HepG2 (cell line): ENCODE data around the gene CCDC50. TPM values are rescaled to one million over a fixed set of nuclear protein-coding genes. Genes with fewer than 3 reads are reported as not detected.

Experiments used
- ATAC-seq: fragments of 200-7000 bp; cut with Tn5 transposase; 3 replicates; pipeline ENCODE4 v1.9.1; 2020; ENCODE audit warnings: mild to moderate bottlenecking, moderate library complexity
- BruUV-seq: library from RNA; stranded (reverse); fragments of 400-500 nt; replicated peaks from 2 replicates; lab custom pipeline; 2021; lab: Mats Ljungman, UMichigan
- CTCF ChIA-PET: fragments of 300-600 bp; formaldehyde crosslinking; extraction: SDS; loops from one replicate; lab custom pipeline; 2021; ENCODE audit warnings: low total read pairs, inconsistent platforms, low intra/inter-chr PET ratio; lab: Yijun Ruan, JAX
- POLR2A ChIA-PET: fragments of 350-600 bp; sonication (Branson Sonifier 250); formaldehyde crosslinking; loops from one replicate; lab custom pipeline; 2020; ENCODE audit warnings: antibody characterized with exemption, inconsistent platforms; lab: Yijun Ruan, JAX
- DNase-seq: peaks from one replicate; pipeline ENCODE4 v3.0.0-alpha.2; 2015; ENCODE audit warnings: low spot score
- FAIRE-seq: peaks from 3 replicates; lab custom pipeline; 2011; peaks lifted over from hg19 to GRCh38; lab: Jason Lieb, UNC
- H2AFZ ChIP-seq: one replicate; pipeline ENCODE4 v1.6.1; 2011; ENCODE audit warnings: low read length, inconsistent platforms
- H3K27ac ChIP-seq: fragments of 300-600 bp; 3 replicates; pipeline ENCODE4 v1.8.0; 2011; ENCODE audit warnings: mixed run types, mild to moderate bottlenecking, mixed read lengths, low read length, inconsistent platforms; ENCODE audit not compliant: insufficient read depth; ENCODE audit errors: extremely low read length
- H3K27me3 ChIP-seq, 2 experiments: fragments of 200-600 bp in 1 of 2; 2 replicates in 1 of 2; 3 replicates in 1 of 2; pipeline versions ENCODE4 v1.6.0 to v1.8.0; 2011; ENCODE audit warnings: low read length in 2 of 2, mild to moderate bottlenecking in 2 of 2, moderate library complexity in 2 of 2, inconsistent platforms in 1 of 2; ENCODE audit not compliant: insufficient read depth in 2 of 2, control insufficient read depth in 1 of 2
- H3K36me3 ChIP-seq, 2 experiments: fragments of 200-600 bp in 1 of 2; replicated peaks in 1 of 2; 2 replicates in 1 of 2; 3 replicates in 1 of 2; pipeline versions ENCODE4 v1.5.1 to v1.8.0; 2011; ENCODE audit warnings: low read length in 2 of 2, inconsistent platforms in 1 of 2; ENCODE audit not compliant: insufficient read depth in 2 of 2, control insufficient read depth in 1 of 2
- H3K4me1 ChIP-seq: 2 replicates; pipeline ENCODE4 v1.5.1; 2012; ENCODE audit warnings: low read length, inconsistent platforms; ENCODE audit not compliant: insufficient read depth
- H3K4me2 ChIP-seq: 2 replicates; pipeline ENCODE4 v1.6.0; 2011; ENCODE audit warnings: low read depth, low read length, inconsistent platforms
- H3K4me3 ChIP-seq, 3 experiments: fragments of 200-600 bp in 1 of 3; sonication (generic), shearing (Covaris generic) in 1 of 3; replicated peaks in 1 of 3; 2 replicates each; pipeline ENCODE4 v1.5.1; 2011 to 2016; ENCODE audit warnings: low read length in 3 of 3, inconsistent platforms in 2 of 3, low read depth in 2 of 3, mild to moderate bottlenecking in 2 of 3, control low read depth in 1 of 3, mixed read lengths in 1 of 3; ENCODE audit not compliant: insufficient read depth in 1 of 3
- H3K79me2 ChIP-seq: one replicate; pipeline ENCODE4 v1.6.1; 2011; ENCODE audit warnings: low read length, inconsistent platforms; ENCODE audit not compliant: insufficient read depth
- H3K9ac ChIP-seq: 2 replicates; pipeline ENCODE4 v1.6.0; 2011; ENCODE audit warnings: mild to moderate bottlenecking, low read depth, low read length, inconsistent platforms; ENCODE audit not compliant: insufficient read depth
- H3K9me3 ChIP-seq: 2 replicates; pipeline ENCODE4 v1.5.1; 2012; ENCODE audit warnings: mild to moderate bottlenecking, low read length
- H4K20me1 ChIP-seq: 2 replicates; pipeline ENCODE4 v1.6.0; 2011; ENCODE audit warnings: inconsistent platforms, mild to moderate bottlenecking, low read length, moderate library complexity; ENCODE audit not compliant: insufficient read depth
- ATF1 ChIP-seq: IDR thresholded peaks from 2 replicates; pipeline ENCODE4 v1.6.1; 2016; ENCODE audit warnings: mild to moderate bottlenecking, control low read depth
- HDAC1 ChIP-seq: sonication (generic); formaldehyde crosslinking; IDR thresholded peaks from 2 replicates; pipeline ENCODE4 v1.5.1; 2020; ENCODE audit warnings: mild to moderate bottlenecking, missing genetic modification reagents
- HES4 ChIP-seq: sonication (generic); formaldehyde crosslinking; IDR thresholded peaks from 2 replicates; pipeline ENCODE4 v1.9.0; 2021; ENCODE audit warnings: mild to moderate bottlenecking, missing genetic modification reagents, borderline replicate concordance
- MAFF ChIP-seq: IDR thresholded peaks from 2 replicates; pipeline ENCODE4 v1.6.1; 2011; ENCODE audit warnings: low read depth, low read length, improper control_type of control experiment
- POGZ ChIP-seq: sonication (generic); formaldehyde crosslinking; IDR thresholded peaks from 2 replicates; pipeline ENCODE4 v1.4.0; 2020; ENCODE audit warnings: mild to moderate bottlenecking, missing genetic modification reagents
- SATB2 ChIP-seq: sonication (generic); formaldehyde crosslinking; IDR thresholded peaks from 2 replicates; pipeline ENCODE4 v1.5.0; 2020; ENCODE audit warnings: missing genetic modification reagents
- ZEB1 ChIP-seq: IDR thresholded peaks from 2 replicates; pipeline ENCODE4 v1.6.1; 2012; ENCODE audit warnings: mild to moderate bottlenecking, low read depth, inconsistent platforms; ENCODE audit not compliant: insufficient replicate concordance
- ZNF333 ChIP-seq: sonication (generic); formaldehyde crosslinking; IDR thresholded peaks from 2 replicates; pipeline ENCODE4 v1.4.0; 2020; ENCODE audit warnings: mild to moderate bottlenecking, missing genetic modification reagents, borderline replicate concordance
- ZNF572 ChIP-seq: sonication (generic); formaldehyde crosslinking; IDR thresholded peaks from 2 replicates; pipeline ENCODE4 v1.5.1; 2020; ENCODE audit warnings: mild to moderate bottlenecking, missing genetic modification reagents
- ZNF839 ChIP-seq: sonication (generic); formaldehyde crosslinking; IDR thresholded peaks from 2 replicates; pipeline ENCODE4 v1.4.0; 2020; ENCODE audit warnings: missing genetic modification reagents, mild to moderate bottlenecking, borderline replicate concordance
- ZNF841 ChIP-seq: sonication (generic); formaldehyde crosslinking; IDR thresholded peaks from 2 replicates; pipeline ENCODE4 v1.8.1; 2023; ENCODE audit warnings: missing genetic modification reagents, borderline replicate concordance
- WGBS: methylation state at CpG from one replicate; pipeline ENCODE4 v1.1.6; 2017; ENCODE audit warnings: low lambda C conversion rate; 5-methylcytosine and 5-hydroxymethylcytosine counted together
- in situ Hi-C: cut with HindIII; loops from 2 replicates; pipeline ENCODE4 v1.10.0; 2017; ENCODE audit warnings: low pct_unique_long_range_greater_than_20kb; ENCODE audit not compliant: extremely low pct_ligation_motif_present
- intact Hi-C: fragments of 100-400 bp; cut with micrococcal nuclease; formaldehyde crosslinking; loops from one replicate; pipeline ENCODE4 v1.10.0; 2022; ENCODE audit not compliant: unreplicated experiment
- polyA plus RNA-seq, 8 experiments: library from polyadenylated mRNA; depleted of rRNA in 3 of 8; stranded (reverse) in 7 of 8; unstranded in 1 of 8; fragments of >200 nt; fragmentation: Illumina TruSeq in 4 of 8; extraction: Trizol in 4 of 8; gene quantifications; 2 replicates each; pipeline versions ENCODE4 v1.2.1 to v1.2.3, GENCODE V29; 2011 to 2016; ENCODE audit warnings: low read depth in 4 of 8, missing spikeins in 1 of 8, mixed read lengths in 1 of 8; ENCODE audit not compliant: insufficient read depth in 1 of 8
- total RNA-seq, 5 experiments: library from RNA; depleted of rRNA; stranded (reverse); fragments of >200 nt; fragmentation: Illumina TruSeq; extraction: Trizol; gene quantifications; 2 replicates each; pipeline ENCODE4 v1.2.3, GENCODE V29; 2016; ENCODE audit warnings: low read depth in 1 of 5
- TF ChIP-seq, protein P1 (sequence below): sonication (generic); formaldehyde crosslinking; IDR thresholded peaks from 2 replicates; pipeline ENCODE4 v1.8.0; 2022; ENCODE audit warnings: mild to moderate bottlenecking, missing genetic modification reagents, moderate library complexity
- TF ChIP-seq, protein P2 (sequence below): sonication (generic); formaldehyde crosslinking; IDR thresholded peaks from 2 replicates; pipeline ENCODE4 v1.4.0; 2020; ENCODE audit warnings: missing genetic modification reagents
- TF ChIP-seq, protein P3 (sequence below): sonication (generic); formaldehyde crosslinking; conservative IDR thresholded peaks from 2 replicates; pipeline ENCODE4 v1.8.0; 2022; ENCODE audit warnings: low read depth, missing genetic modification reagents
- TF ChIP-seq, protein P4 (sequence below): sonication (generic); formaldehyde crosslinking; IDR thresholded peaks from 2 replicates; pipeline ENCODE4 v1.8.0; 2022; ENCODE audit warnings: missing genetic modification reagents, mild to moderate bottlenecking, inconsistent platforms, borderline replicate concordance

The CCDC50 gene
- total and polyA plus RNA-seq, 2 of the 13 experiments (the other 11 are each of a cell fraction or from before 2014, with no cell fraction given): 47.6 to 66.4 TPM

DNA sequence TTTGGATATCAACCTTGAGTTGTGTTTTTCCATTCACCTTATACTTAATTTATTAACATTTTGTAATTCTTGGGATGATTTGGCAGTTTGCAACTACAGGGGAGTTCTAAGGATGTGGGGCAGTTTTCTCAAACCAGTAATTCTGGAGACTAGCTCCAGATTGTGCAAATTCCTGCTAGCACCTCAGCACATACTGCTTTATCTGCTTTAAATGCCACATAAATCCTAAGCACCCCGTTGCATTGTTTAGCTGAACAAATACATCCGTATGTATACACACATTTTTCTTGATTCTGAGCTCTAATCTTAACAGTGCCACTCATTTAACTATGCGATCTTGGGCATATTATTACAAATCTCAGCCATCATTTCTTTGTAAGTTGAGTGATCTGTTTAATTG, 18.0 kb downstream of the CCDC50 start (continued):
- TF ChIP-seq, protein P1, sequence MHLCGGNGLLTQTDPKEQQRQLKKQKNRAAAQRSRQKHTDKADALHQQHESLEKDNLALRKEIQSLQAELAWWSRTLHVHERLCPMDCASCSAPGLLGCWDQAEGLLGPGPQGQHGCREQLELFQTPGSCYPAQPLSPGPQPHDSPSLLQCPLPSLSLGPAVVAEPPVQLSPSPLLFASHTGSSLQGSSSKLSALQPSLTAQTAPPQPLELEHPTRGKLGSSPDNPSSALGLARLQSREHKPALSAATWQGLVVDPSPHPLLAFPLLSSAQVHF (CRISPR knock-in tag): no peak

DNA sequence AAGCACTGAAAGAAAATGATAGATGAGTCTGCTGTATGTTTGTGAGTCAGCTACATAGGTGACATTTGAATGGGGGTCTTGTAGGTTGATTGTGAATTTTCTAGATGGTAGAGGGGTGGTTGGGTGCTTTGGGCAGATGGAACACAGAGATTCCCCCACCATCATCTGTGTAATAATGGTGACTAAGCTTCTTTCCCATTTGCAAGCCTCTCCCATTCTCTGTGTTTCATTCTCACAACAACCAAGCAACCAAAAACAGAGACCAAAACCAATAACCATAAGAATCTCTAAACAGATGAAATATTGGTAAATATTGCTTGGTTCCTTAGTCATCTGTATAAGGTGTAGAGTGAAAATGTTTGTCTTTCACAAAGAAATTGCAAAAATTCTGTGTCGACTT, 18.9 kb downstream of the CCDC50 start:
- Histone ChIP-seq H3K9ac (no peak overlapping the region), H3K4me3 (no peak overlapping the region), H3K9me3 (no peaks in the 10 kb centered on the region), H3K27ac (no peak overlapping the region), H3K27me3 (no peaks in the 10 kb centered on the region), H3K4me1 (peaks cover 53% of the 10 kb centered on the region), H2AFZ (no peak overlapping the region), H3K4me2 (no peak overlapping the region), H4K20me1 (peaks cover 38% of the 10 kb centered on the region), H3K79me2 (peaks cover 99% of the 10 kb centered on the region), H3K36me3 (no peaks in the 10 kb centered on the region)
- ATAC-seq (no peak), DNase-seq (no peak), FAIRE-seq (no peak)
- intact Hi-C loops (no loop called here), in situ Hi-C loops (no loop called here)
- BruUV-seq: no TSS peak
- ChIA-PET POLR2A (interaction anchor here (1.4 kb wide), 1 partner anchor 19 kb away, joined by 5 read pairs; the partner anchor contains the start of gene CCDC50), CTCF (no interaction called here)
- WGBS: 97% methylated on average over 1 of the region's 1 CpG
- TF ChIP-seq HDAC1 (CRISPR knock-in tag) (no peak), ATF1 (CRISPR knock-in tag) (no peak), ZEB1 (no peak), ZNF839 (CRISPR knock-in tag) (no peak), ZNF333 (CRISPR knock-in tag) (no peak), POGZ (no peak), ZNF841 (CRISPR knock-in tag) (no peak), SATB2 (no peak), ZNF572 (CRISPR knock-in tag) (no peak), MAFF (no peak), HES4 (CRISPR knock-in tag) (no peak)
- TF ChIP-seq, protein P2, sequence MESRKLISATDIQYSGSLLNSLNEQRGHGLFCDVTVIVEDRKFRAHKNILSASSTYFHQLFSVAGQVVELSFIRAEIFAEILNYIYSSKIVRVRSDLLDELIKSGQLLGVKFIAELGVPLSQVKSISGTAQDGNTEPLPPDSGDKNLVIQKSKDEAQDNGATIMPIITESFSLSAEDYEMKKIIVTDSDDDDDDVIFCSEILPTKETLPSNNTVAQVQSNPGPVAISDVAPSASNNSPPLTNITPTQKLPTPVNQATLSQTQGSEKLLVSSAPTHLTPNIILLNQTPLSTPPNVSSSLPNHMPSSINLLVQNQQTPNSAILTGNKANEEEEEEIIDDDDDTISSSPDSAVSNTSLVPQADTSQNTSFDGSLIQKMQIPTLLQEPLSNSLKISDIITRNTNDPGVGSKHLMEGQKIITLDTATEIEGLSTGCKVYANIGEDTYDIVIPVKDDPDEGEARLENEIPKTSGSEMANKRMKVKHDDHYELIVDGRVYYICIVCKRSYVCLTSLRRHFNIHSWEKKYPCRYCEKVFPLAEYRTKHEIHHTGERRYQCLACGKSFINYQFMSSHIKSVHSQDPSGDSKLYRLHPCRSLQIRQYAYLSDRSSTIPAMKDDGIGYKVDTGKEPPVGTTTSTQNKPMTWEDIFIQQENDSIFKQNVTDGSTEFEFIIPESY (CRISPR knock-in tag): no peak
- TF ChIP-seq, protein P3, sequence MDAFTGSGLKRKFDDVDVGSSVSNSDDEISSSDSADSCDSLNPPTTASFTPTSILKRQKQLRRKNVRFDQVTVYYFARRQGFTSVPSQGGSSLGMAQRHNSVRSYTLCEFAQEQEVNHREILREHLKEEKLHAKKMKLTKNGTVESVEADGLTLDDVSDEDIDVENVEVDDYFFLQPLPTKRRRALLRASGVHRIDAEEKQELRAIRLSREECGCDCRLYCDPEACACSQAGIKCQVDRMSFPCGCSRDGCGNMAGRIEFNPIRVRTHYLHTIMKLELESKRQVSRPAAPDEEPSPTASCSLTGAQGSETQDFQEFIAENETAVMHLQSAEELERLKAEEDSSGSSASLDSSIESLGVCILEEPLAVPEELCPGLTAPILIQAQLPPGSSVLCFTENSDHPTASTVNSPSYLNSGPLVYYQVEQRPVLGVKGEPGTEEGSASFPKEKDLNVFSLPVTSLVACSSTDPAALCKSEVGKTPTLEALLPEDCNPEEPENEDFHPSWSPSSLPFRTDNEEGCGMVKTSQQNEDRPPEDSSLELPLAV (CRISPR knock-in tag): no peak
- TF ChIP-seq, protein P4, sequence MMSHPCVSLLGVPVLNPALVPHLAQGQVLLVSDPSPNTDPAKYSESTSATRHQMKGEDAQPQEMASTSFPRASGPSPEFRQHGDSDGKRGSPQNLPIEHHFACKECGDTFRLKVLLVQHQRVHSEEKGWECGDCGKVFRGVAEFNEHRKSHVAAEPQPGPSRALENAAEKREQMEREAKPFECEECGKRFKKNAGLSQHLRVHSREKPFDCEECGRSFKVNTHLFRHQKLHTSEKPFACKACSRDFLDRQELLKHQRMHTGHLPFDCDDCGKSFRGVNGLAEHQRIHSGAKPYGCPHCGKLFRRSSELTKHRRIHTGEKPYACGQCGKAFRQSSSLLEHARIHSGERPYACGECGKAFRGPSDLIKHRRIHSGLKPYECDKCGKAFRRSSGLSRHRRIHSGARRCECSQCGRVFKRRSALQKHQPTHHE (CRISPR knock-in tag): no peak
